Mucosa of gallbladder (tissue), 1 donor: ENCODE data around the gene CCIN. TPM values are rescaled to one million over a fixed set of nuclear protein-coding genes. Genes with fewer than 3 reads are reported as not detected.

Experiments
- DNase-seq: peaks from one replicate; pipeline ENCODE4 v3.0.0-alpha.2; 2020; ENCODE audit warnings: low spot score
- total RNA-seq: library from RNA; stranded (reverse); gene quantifications from one replicate; pipeline ENCODE4 v1.2.1, GENCODE V29; 2021
- donor health status: DM: no; HTN: no; CAD: no.

The CCIN gene
- total RNA-seq, 1 donor from 2014 or later: 0.12 TPM

- no peak for DNase-seq
Measured at GRCh38 chr9:36140086-36141084, 28.8 kb upstream of the CCIN start.

GRCh38 chr9:36141288-36141687 is 27.9 kb upstream of the CCIN start:
- DNase-seq: no peak

- no peak for DNase-seq
Measured at GRCh38 chr9:36141761-36142160, 27.4 kb upstream of the CCIN start.

- no peak for DNase-seq
Measured at GRCh38 chr9:36142510-36143244, 26.5 kb upstream of the CCIN start.

- DNase-seq: no peak
Measured at GRCh38 chr9:36143245-36143641, 25.9 kb upstream of the CCIN start.

GRCh38 chr9:36144309-36145232 is 24.6 kb upstream of the CCIN start:
- no peak for DNase-seq

- no peak for DNase-seq
Measured at GRCh38 chr9:36145970-36146369, 23.2 kb upstream of the CCIN start.

GRCh38 chr9:36146651-36147050 is 22.5 kb upstream of the CCIN start:
- DNase-seq: no peak

- DNase-seq: no peak
Measured at GRCh38 chr9:36147441-36148175, 21.6 kb upstream of the CCIN start.

- DNase-seq: peak; percentile 94
Measured at GRCh38 chr9:36148311-36149051, 20.7 kb upstream of the CCIN start.

- no peak for DNase-seq
Measured at GRCh38 chr9:36149197-36149596, 20.0 kb upstream of the CCIN start.

- no peak for DNase-seq
Measured at GRCh38 chr9:36150574-36151315, 18.4 kb upstream of the CCIN start.

GRCh38 chr9:36151316-36152210 is 17.6 kb upstream of the CCIN start:
- peak; percentile 51 for DNase-seq

GRCh38 chr9:36152741-36153438 is 16.3 kb upstream of the CCIN start:
- DNase-seq: no peak

GRCh38 chr9:36153746-36154145 is 15.4 kb upstream of the CCIN start:
- no peak for DNase-seq

GRCh38 chr9:36154331-36154952 is 14.7 kb upstream of the CCIN start:
- DNase-seq: peak; percentile 30

- DNase-seq: no peak
Measured at GRCh38 chr9:36156116-36156515, 13.1 kb upstream of the CCIN start.
